PC-3 (cell line): Measurements from ENCODE around the gene PDE2A. TPM values are rescaled to one million over a fixed set of nuclear protein-coding genes. Genes with fewer than 3 reads are reported as not detected.
"Not testable (repeated sequence)": the region's sequence is repeated elsewhere in the genome, so short reads cannot be mapped to it uniquely, and the experiment has no call there.

Source experiments
- ATAC-seq: fragments of 200-7000 bp; cut with Tn5 transposase; 2 replicates; pipeline ENCODE4 v1.9.1; 2020; ENCODE audit warnings: mild to moderate bottlenecking, moderate library complexity
- BruUV-seq: library from RNA; stranded (reverse); fragments of 400-500 nt; replicated peaks from 2 replicates; lab custom pipeline; 2021; lab: Mats Ljungman, UMichigan
- CTCF ChIA-PET: fragments of 300-600 bp; sonication (Branson Sonifier 250); formaldehyde crosslinking; loops from one replicate; lab custom pipeline; 2022; ENCODE audit warnings: antibody characterized with exemption; lab: Charles Lee
- POLR2A ChIA-PET: fragments of 300-600 bp; sonication (Branson Sonifier 250); formaldehyde crosslinking; loops from one replicate; lab custom pipeline; 2022; ENCODE audit warnings: antibody characterized with exemption; ENCODE audit not compliant: unreplicated experiment; lab: Charles Lee
- DNase-seq: peaks from one replicate; pipeline ENCODE4 v3.0.0-alpha.2; 2015
- H2AFZ ChIP-seq: fragments of 300-600 bp; sonication (generic); 2 replicates; pipeline ENCODE4 v1.6.0; 2016; ENCODE audit warnings: antibody characterized with exemption, low read length
- H3F3A ChIP-seq: fragments of 300-600 bp; sonication (generic); one replicate; pipeline ENCODE4 v1.6.0; 2017; ENCODE audit warnings: antibody characterized with exemption, low read length, control low read depth, mild to moderate bottlenecking; ENCODE audit not compliant: unreplicated experiment
- H3K27ac ChIP-seq: fragments of 300-600 bp; sonication (generic); 2 replicates; pipeline ENCODE4 v1.5.1; 2016; ENCODE audit warnings: mild to moderate bottlenecking, low read length
- H3K27me3 ChIP-seq: fragments of 300-600 bp; sonication (generic); 2 replicates; pipeline ENCODE4 v1.6.1; 2016; ENCODE audit warnings: low read length, mixed read lengths
- H3K36me3 ChIP-seq: fragments of 300-600 bp; sonication (generic); 2 replicates; pipeline ENCODE4 v1.6.1; 2016; ENCODE audit warnings: low read depth, mixed run types, low read length, mixed read lengths
- H3K4me1 ChIP-seq: fragments of 300-600 bp; sonication (generic); 2 replicates; pipeline ENCODE4 v1.5.1; 2016; ENCODE audit warnings: low read length; ENCODE audit not compliant: insufficient read depth
- H3K4me2 ChIP-seq: fragments of 300-600 bp; sonication (generic); 2 replicates; pipeline ENCODE4 v1.6.0; 2016; ENCODE audit warnings: low read length
- H3K4me3 ChIP-seq: fragments of 300-600 bp; sonication (generic); 2 replicates; pipeline ENCODE4 v1.5.1; 2016; ENCODE audit warnings: mild to moderate bottlenecking, low read length, mixed read lengths
- H3K79me2 ChIP-seq: fragments of 300-600 bp; sonication (generic); 2 replicates; pipeline ENCODE4 v1.6.1; 2017; ENCODE audit warnings: low read length, mixed read lengths
- H3K9ac ChIP-seq: fragments of 300-600 bp; sonication (generic); 2 replicates; pipeline ENCODE4 v1.6.0; 2016; ENCODE audit warnings: mild to moderate bottlenecking, low read length
- H3K9me2 ChIP-seq: fragments of 300-600 bp; sonication (generic); replicated peaks from 2 replicates; pipeline ENCODE4 v1.6.1; 2016; ENCODE audit warnings: mixed run types, low read length, mixed read lengths
- H3K9me3 ChIP-seq: fragments of 300-600 bp; sonication (generic); 2 replicates; pipeline ENCODE4 v1.6.1; 2016; ENCODE audit warnings: low read length, mixed read lengths
- H4K20me1 ChIP-seq: fragments of 300-600 bp; sonication (generic); 2 replicates; pipeline ENCODE4 v1.6.1; 2016; ENCODE audit warnings: low read length, mixed read lengths
- EZH2 ChIP-seq: fragments of 300-600 bp; sonication (generic); IDR thresholded peaks from one replicate; pipeline ENCODE4 v1.6.1; 2017; ENCODE audit warnings: antibody characterized with exemption, mild to moderate bottlenecking, low read length; ENCODE audit not compliant: unreplicated experiment
- EZH2phosphoT487 ChIP-seq: fragments of 300-600 bp; sonication (generic); IDR thresholded peaks from 2 replicates; pipeline ENCODE4 v1.6.1; 2018; ENCODE audit warnings: mild to moderate bottlenecking, antibody characterized with exemption, low read length, borderline replicate concordance
- intact Hi-C: fragments of 100-400 bp; cut with micrococcal nuclease; formaldehyde crosslinking; loops from 2 replicates; pipeline ENCODE4 v1.9.0; 2023
- total RNA-seq: library from RNA; depleted of rRNA; stranded (reverse); fragments of >200 nt; gene quantifications from 2 replicates; pipeline ENCODE4 v1.2.3, GENCODE V29; 2014
- TF ChIP-seq, protein P1 (sequence below): fragments of 300-600 bp; sonication (generic); conservative IDR thresholded peaks from 2 replicates; pipeline ENCODE4 v1.5.1; 2017; ENCODE audit warnings: antibody characterized with exemption, low read depth, mild to moderate bottlenecking, low read length

PDE2A gene
- total RNA-seq, 1 experiment from 2014 or later = 2.6 TPM

DNA sequence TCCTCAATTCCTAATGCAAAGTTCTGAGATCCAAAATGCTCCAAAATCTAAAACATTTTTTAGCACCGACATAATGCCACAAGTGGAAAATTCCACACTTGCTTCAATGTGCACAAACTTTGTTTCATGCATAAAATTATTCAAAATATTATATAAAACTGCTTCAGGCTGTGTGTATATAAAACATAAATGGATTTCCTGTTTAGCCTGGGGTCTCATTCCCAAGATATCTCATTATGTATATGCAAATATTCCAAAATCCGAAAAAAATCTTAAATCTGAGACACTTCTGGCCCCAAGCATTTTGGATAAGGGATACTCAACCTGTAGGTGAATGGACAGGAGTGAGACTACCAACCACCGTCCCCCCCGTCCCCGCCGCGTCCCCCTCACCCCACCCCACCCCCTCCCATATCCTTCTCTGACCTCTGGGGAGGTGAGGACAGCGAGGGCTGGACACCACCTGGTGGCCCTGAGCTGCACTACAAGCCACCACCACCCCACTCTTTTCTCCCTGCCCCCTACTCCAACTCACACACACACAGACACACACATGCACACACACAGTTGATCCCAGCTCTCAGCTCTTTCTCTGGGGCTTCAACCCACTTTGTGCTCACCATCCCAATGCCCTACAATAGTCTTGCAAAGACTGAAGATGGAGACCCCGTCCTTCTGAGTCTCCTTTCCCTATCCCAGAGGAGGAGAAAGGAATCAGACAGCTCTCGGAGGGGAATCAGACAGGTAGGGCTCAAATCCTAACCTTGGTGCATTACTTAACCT, 101.0 kb downstream of the PDE2A start:
- ATAC-seq (peak; percentile 53), DNase-seq (peak; percentile 59)
- Histone ChIP-seq H3K4me1 (peaks cover 25% of the 10 kb centered on the region), H3K27me3 (no peaks in the 10 kb centered on the region), H3K4me3 (no peak overlapping the region), H3K9ac (no peak overlapping the region), H3K27ac (no peak overlapping the region), H3K9me3 (no peaks in the 10 kb centered on the region), H3K9me2 (no peaks in the 10 kb centered on the region), H3K36me3 (no peaks in the 10 kb centered on the region), H4K20me1 (no peaks in the 10 kb centered on the region), H3K4me2 (no peak overlapping the region), H3F3A (no peaks in the 10 kb centered on the region), H3K79me2 (no peaks in the 10 kb centered on the region), H2AFZ (no peak overlapping the region)
- ChIA-PET POLR2A (no interaction called here), CTCF (interaction anchor here (0.6 to 2.9 kb wide), 5 partner anchors 14 to 219 kb away, joined by 3 to 39 read pairs (median 6); no protein-coding TSS in a partner anchor)
- BruUV-seq = no TSS peak
- intact Hi-C loops = loop anchor here (1.0 kb wide), 2 partner anchors 91 to 102 kb away; no protein-coding TSS in a partner anchor
- no peak for TF ChIP-seq EZH2
- TF ChIP-seq, protein P1, sequence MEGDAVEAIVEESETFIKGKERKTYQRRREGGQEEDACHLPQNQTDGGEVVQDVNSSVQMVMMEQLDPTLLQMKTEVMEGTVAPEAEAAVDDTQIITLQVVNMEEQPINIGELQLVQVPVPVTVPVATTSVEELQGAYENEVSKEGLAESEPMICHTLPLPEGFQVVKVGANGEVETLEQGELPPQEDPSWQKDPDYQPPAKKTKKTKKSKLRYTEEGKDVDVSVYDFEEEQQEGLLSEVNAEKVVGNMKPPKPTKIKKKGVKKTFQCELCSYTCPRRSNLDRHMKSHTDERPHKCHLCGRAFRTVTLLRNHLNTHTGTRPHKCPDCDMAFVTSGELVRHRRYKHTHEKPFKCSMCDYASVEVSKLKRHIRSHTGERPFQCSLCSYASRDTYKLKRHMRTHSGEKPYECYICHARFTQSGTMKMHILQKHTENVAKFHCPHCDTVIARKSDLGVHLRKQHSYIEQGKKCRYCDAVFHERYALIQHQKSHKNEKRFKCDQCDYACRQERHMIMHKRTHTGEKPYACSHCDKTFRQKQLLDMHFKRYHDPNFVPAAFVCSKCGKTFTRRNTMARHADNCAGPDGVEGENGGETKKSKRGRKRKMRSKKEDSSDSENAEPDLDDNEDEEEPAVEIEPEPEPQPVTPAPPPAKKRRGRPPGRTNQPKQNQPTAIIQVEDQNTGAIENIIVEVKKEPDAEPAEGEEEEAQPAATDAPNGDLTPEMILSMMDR = peak; percentile 68
- TF ChIP-seq EZH2phosphoT487 = no peak

DNA sequence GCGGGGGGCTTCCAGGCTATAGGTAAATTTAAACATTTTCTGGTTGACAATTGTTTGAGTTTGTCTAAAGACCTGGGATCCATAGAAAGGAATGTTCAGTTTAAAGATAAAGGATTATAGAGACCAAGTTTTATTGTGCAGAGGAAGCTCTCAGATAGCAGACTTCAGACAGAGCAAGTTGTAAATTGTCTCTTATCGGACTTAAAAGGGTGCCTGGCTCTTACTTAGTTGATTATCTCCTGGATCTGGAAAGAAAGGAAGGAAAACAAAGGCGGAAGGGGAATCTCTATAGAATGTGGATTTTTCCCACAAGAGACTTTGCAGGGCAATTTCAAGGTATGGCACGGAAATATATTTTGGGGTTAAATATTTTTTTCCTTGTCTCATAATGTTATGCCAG, 101.7 kb downstream of the PDE2A start:
- H3K27ac ChIP-seq, H3F3A ChIP-seq, H3K9ac ChIP-seq, H3K27me3 ChIP-seq, BruUV-seq, ATAC-seq, H4K20me1 ChIP-seq, intact Hi-C loops, H3K4me3 ChIP-seq, H3K9me2 ChIP-seq, H3K9me3 ChIP-seq, H3K79me2 ChIP-seq, H2AFZ ChIP-seq, H3K4me2 ChIP-seq, POLR2A ChIA-PET, H3K36me3 ChIP-seq, DNase-seq: not testable (repeated sequence)
- CTCF ChIA-PET = interaction anchor here (1.3 kb wide), 1 partner anchor 94 kb away, joined by 6 read pairs; no protein-coding TSS in a partner anchor
- H3K4me1 ChIP-seq = peaks cover 25% of the 10 kb centered on the region

DNA sequence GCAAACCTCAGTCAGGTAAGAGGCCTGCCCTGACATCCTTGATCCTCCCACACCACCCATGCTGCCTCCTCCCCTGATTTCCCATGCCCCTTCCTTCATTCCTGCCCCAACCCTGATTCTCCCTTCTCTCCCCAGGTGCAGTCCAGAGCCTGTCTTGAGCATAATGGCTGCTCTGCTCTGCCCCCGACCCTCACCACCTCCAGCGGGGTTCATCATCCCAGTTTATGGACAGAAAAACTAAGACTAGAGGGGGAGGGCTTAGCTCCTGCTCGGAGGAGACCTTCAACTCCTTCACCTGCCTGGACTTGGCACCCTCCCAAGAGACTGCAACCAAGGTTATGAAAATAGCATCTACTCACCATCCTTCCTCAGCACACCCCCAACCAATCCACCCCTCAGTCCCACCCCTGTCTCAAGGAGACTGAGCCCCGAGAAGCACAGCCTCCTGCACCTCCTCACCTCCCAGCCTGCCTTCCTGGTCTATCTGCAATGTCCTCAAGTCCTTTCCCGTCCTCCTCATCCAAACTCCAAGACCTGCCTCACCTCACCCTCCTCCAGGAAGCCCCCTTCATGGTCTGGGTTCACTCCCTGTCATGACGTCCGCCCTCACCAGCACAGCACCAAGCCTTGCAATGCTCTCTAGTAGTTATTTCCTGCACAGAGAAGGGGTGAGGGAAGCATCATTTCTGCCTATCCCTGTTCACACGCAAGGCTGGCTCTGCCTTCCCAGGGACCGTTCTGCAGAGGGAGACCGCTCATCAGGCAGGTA, 103.1 kb downstream of the PDE2A start:
- Histone ChIP-seq H4K20me1 (no peaks in the 10 kb centered on the region), H3K4me3 (no peak overlapping the region), H3K79me2 (no peaks in the 10 kb centered on the region), H3K27me3 (no peaks in the 10 kb centered on the region), H3K9me3 (no peaks in the 10 kb centered on the region), H3K36me3 (no peaks in the 10 kb centered on the region), H3K9ac (peak overlapping the region; percentile 65), H2AFZ (peak overlapping the region; percentile 31; the same call in 1 of the 2 replicates), H3K4me1 (peaks cover 25% of the 10 kb centered on the region), H3K27ac (peak overlapping the region; percentile 89), H3F3A (no peaks in the 10 kb centered on the region), H3K4me2 (peak overlapping the region; percentile 72), H3K9me2 (no peaks in the 10 kb centered on the region)
- TF ChIP-seq EZH2phosphoT487 = no peak
- no peak for TF ChIP-seq EZH2
- TF ChIP-seq, protein P1 = no peak
- POLR2A ChIA-PET = no interaction called here
- ATAC-seq (no peak), DNase-seq (no peak)
- intact Hi-C loops = no loop called here
- BruUV-seq = no TSS peak
- CTCF ChIA-PET = no interaction called here
